ENCODE data around the gene NRN1L.

DNA sequence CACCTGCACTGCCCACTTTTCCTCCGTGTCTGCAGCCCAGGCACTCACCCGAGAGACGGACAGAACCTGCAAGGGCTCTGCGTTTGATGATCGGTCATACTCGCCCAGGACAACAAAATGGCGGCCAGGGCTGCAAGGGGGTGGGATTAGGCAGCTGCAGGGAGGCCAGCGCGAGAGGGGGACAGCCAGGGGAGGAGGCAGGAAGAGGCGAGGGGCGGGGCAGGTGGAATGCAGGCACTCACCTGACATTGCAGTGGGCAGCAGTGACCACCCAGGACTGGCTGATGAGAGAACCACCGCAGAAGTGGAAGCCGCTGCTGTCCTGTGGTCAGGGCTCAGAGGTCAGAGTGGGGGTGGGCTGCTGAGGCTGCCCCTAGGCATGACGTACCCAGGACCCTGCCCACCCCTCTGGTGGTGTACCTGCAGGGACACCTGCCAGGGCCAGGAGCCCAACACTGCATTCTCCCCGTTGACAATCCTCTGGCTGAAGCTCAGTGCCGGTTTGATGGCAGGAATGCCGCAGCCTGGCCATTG lies 46.1 kb downstream of the NRN1L start:
- TF ChIP-seq CTCF (IDR thresholded peaks at IDR 0.05), result no peak
- no peak for TF ChIP-seq POLR2AphosphoS5 (IDR thresholded peaks at IDR 0.05; ENCODE audit: insufficient read depth in 1 of 2, low read depth in 1 of 2)
- TF ChIP-seq POLR2A (IDR thresholded peaks at IDR 0.05), result no peak
